Measurements from ENCODE around the gene OR11A1.

GRCh38 chr6:29506446-29507067 lies 49.7 kb upstream of the OR11A1 start:
- TF ChIP-seq CTCF (conservative IDR thresholded peaks at IDR 0.05; ENCODE audit: low read depth, low read length), result no peak
- no peak for TF ChIP-seq EZH2 (IDR thresholded peaks at IDR 0.05; ENCODE audit: low read length, unreplicated experiment)

Measured in PC-3 (cell line).